ENCODE data around the gene OSMR. TPM values are rescaled to one million over a fixed set of nuclear protein-coding genes. Genes with fewer than 3 reads are reported as not detected.
A peak's percentile ranks its signal among the peaks of the same experiment; 100 is the strongest.

The OSMR gene
- total and polyA plus RNA-seq, 8 donors = 17.6 to 103 (median 19.6) TPM

DNA sequence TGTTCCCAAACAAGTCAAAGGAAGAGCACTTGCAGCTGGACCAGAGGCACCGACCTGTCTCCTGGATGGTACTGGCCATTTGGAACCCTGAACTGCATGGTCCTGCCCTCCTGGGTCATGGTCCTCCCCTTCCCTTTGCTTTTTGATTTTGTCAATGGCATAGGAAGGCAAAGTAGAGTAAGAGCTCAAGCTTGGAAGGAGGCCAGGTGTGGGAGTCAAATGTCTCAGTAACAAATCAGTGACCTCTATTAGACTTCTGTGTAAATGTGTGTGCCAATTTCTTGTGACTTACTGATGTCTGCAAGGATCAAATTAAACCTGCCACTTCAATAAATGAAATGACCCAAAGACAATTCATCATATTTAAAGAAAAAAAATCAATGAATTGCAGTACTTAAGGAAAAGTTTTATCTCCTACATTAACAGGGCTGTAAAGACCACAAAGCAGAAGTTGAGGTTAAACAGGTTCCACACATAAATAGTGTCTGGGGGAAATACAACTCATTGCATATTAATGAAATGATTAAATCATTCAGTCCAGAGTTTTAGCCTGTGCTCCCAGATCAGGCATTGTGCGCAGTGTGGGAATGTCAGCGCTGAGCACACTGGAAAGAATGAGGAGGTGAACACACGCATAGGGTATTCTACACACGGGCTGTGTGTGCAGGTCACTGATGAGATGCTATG lies 32.7 kb downstream of the OSMR start:
- intact Hi-C loops (cut with DNase I) = no loop called here
- DNase-seq (no peak), ATAC-seq (no peak)
- TF ChIP-seq, protein P1, sequence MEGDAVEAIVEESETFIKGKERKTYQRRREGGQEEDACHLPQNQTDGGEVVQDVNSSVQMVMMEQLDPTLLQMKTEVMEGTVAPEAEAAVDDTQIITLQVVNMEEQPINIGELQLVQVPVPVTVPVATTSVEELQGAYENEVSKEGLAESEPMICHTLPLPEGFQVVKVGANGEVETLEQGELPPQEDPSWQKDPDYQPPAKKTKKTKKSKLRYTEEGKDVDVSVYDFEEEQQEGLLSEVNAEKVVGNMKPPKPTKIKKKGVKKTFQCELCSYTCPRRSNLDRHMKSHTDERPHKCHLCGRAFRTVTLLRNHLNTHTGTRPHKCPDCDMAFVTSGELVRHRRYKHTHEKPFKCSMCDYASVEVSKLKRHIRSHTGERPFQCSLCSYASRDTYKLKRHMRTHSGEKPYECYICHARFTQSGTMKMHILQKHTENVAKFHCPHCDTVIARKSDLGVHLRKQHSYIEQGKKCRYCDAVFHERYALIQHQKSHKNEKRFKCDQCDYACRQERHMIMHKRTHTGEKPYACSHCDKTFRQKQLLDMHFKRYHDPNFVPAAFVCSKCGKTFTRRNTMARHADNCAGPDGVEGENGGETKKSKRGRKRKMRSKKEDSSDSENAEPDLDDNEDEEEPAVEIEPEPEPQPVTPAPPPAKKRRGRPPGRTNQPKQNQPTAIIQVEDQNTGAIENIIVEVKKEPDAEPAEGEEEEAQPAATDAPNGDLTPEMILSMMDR (IDR thresholded peaks at IDR 0.05) = no peak
- Histone ChIP-seq H3K36me3 (peaks cover 0 to 74% of the 10 kb centered on the region in 2 donors), H3K4me1 (peaks cover 0 to 6% of the 10 kb centered on the region in 2 donors), H3K27me3 (no peaks in the 10 kb centered on the region), H3K4me3 (no peak overlapping the region), H3K27ac (no peak overlapping the region), H3K9me3 (no peaks in the 10 kb centered on the region)

DNA sequence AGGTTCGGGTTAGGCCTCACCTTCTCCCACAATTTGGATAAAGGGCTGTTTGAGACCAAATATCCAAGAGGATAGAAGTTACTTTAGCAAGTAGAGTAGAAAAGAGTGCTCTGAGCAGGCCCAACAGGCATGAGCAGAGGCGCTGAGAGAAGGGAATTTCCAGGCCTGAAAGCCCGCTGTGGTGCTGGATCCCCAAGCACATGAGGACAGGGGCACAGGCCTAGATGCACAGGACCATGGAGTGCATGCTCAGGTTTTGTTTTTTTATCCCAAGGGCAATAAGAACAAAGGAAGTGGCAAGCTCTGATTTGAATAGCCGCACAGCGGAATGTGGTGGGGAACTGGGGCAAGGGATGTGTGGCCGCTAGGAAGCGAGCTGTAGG lies 33.3 kb downstream of the OSMR start:
- Histone ChIP-seq H3K27ac (no peak overlapping the region), H3K4me1 (peaks cover 0 to 8% of the 10 kb centered on the region in 2 donors), H3K9me3 (no peaks in the 10 kb centered on the region), H3K27me3 (no peaks in the 10 kb centered on the region), H3K4me3 (no peak overlapping the region), H3K36me3 (peaks cover 0 to 75% of the 10 kb centered on the region in 2 donors)
- TF ChIP-seq, protein P1 (IDR thresholded peaks at IDR 0.05) = no peak
- intact Hi-C loops (cut with DNase I) = no loop called here
- DNase-seq (no peak), ATAC-seq (no peak)

DNA sequence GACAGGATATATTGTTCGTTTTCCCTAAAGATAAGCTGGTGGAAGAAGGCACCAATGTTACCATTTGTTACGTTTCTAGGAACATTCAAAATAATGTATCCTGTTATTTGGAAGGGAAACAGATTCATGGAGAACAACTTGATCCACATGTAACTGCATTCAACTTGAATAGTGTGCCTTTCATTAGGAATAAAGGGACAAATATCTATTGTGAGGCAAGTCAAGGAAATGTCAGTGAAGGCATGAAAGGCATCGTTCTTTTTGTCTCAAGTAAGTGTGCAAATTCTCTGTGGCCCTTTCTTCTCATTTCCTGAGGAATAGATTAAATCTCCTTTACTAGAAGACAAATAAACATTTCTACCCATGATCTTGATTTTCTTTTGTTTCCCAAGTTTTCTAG lies 38.0 kb downstream of the OSMR start:
- Histone ChIP-seq H3K27ac (no peak overlapping the region), H3K4me1 (peaks cover 0 to 8% of the 10 kb centered on the region in 2 donors), H3K9me3 (no peaks in the 10 kb centered on the region), H3K36me3 (peaks cover 0 to 69% of the 10 kb centered on the region in 2 donors), H3K27me3 (no peaks in the 10 kb centered on the region), H3K4me3 (no peak overlapping the region)
- intact Hi-C loops (cut with DNase I) = no loop called here
- ATAC-seq (no peak), DNase-seq (no peak)
- TF ChIP-seq, protein P1 (IDR thresholded peaks at IDR 0.05) = no peak

DNA sequence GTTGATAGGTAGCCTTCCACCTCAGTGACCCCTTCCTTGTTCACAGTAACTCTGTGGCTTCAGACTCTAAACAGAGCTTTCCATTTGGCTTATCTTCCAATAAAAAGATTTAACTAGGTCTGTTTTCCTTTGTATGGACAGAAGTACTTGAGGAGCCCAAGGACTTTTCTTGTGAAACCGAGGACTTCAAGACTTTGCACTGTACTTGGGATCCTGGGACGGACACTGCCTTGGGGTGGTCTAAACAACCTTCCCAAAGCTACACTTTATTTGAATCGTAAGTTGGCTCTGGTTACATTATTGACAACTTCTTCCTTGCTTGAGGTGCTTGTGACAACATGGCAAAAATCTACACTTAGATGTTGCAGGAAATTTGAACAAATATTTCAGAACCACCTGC lies 39.4 kb downstream of the OSMR start:
- H3K4me3 ChIP-seq = no peak overlapping the region

DNA sequence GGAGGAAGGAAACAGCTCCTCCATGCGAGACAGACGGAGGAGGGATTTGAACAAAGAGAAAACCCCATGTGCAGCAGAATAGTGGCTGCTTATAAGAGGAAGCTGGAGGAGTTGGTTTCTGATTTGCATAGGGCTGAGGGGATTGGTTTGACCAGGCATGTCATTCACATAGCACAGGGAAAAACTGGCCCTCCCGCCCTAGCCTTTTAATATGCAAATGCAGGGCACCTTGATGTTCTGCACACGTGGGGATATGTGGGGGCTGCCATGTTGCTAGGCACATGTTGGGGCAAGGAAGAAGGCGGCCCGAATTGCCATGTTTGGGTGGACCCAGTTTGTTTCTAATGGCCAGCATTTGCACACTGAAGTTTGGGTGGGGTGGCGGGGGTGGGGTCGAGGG lies 42.2 kb downstream of the OSMR start:
- TF ChIP-seq, protein P1 (IDR thresholded peaks at IDR 0.05) = no peak
- peaks cover 0 to 6% of the 10 kb centered on the region in 2 donors for H3K4me1 ChIP-seq
- no peak overlapping the region for H3K4me3 ChIP-seq
- ATAC-seq (no peak), DNase-seq (no peak)
- H3K36me3 ChIP-seq = peaks cover 0 to 46% of the 10 kb centered on the region in 2 donors
- no peaks in the 10 kb centered on the region for H3K27me3 ChIP-seq
- intact Hi-C loops (cut with DNase I) = no loop called here
- no peaks in the 10 kb centered on the region for H3K9me3 ChIP-seq
- H3K27ac ChIP-seq = no peak overlapping the region

More for the DNA sequence above, 39.4 kb downstream of the OSMR start:
- ATAC-seq (peak; percentile 67), DNase-seq (no peak)
- intact Hi-C loops (cut with DNase I) = no loop called here
- Histone ChIP-seq H3K9me3 (no peaks in the 10 kb centered on the region), H3K36me3 (peaks cover 0 to 56% of the 10 kb centered on the region in 2 donors), H3K27ac (no peak overlapping the region), H3K4me1 (peaks cover 0 to 8% of the 10 kb centered on the region in 2 donors), H3K27me3 (no peaks in the 10 kb centered on the region)
- TF ChIP-seq, protein P1 (IDR thresholded peaks at IDR 0.05) = no peak

Data from left lung (tissue), 10 donors.